ENCODE measurements around the gene GPC5. TPM values are rescaled to one million over a fixed set of nuclear protein-coding genes. Genes with fewer than 3 reads are reported as not detected.

The GPC5 gene
- total RNA-seq, 3 donors from 2014 or later: 0.13 to 0.16 TPM; not detected in 1

DNA sequence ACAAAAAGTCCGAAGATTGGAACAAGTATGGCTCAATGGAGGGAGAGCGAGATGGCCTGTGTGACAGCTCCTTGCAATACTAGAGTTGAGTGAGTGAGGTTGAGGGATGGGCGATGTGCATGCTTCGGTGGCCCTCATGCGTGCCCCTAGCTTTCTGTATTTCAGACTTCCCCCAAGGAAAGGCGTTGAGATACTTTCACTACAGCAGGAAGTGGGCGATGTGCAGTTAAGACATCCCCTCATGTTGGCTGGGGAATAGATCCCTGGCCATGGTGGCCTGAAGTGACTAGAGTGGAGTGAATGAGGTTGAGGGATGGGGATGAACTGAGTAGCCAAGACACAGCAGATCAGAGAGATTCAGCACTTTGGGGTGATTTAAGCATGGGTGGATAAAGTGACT lies 1194.3 kb downstream of the GPC5 start:
- ATAC-seq (no peak), DNase-seq (no peak)
- Mint-ChIP-seq H3K4me1 (ENCODE audit: low read depth) (no peaks in the 10 kb centered on the region), H3K4me3 (no peak overlapping the region), H3K36me3 (ENCODE audit: insufficient read depth) (no peaks in the 10 kb centered on the region), H3K27me3 (ENCODE audit: low read depth) (no peaks in the 10 kb centered on the region), H3K9me3 (peaks cover 15% of the 10 kb centered on the region)

DNA sequence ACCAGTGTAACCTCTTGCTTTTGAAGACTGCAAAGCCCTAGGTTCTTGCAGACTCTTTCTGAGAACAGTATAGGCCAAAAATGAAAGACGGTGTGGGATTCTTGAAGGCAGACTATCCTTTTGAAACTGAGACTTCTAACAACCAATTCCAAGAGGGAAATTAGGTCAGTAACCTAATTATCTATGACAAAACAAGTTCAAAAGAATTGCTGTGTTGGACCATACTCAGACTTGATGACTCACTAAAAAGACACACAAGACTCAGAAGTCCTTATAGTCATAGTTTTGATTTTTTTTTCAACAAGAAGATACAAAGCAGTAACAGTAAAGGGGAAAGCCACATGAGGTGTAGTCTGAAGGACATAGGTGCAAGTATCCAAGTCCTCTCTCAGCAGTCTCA lies 1204.1 kb downstream of the GPC5 start:
- no peaks in the 10 kb centered on the region for H3K36me3 Mint-ChIP-seq (ENCODE audit: insufficient read depth)
- ATAC-seq (no peak), DNase-seq (no peak)
- H3K9me3 Mint-ChIP-seq: no peaks in the 10 kb centered on the region
- no peak overlapping the region for H3K4me3 Mint-ChIP-seq
- no peaks in the 10 kb centered on the region for H3K4me1 Mint-ChIP-seq (ENCODE audit: low read depth)
- no peaks in the 10 kb centered on the region for H3K27me3 Mint-ChIP-seq (ENCODE audit: low read depth)

DNA sequence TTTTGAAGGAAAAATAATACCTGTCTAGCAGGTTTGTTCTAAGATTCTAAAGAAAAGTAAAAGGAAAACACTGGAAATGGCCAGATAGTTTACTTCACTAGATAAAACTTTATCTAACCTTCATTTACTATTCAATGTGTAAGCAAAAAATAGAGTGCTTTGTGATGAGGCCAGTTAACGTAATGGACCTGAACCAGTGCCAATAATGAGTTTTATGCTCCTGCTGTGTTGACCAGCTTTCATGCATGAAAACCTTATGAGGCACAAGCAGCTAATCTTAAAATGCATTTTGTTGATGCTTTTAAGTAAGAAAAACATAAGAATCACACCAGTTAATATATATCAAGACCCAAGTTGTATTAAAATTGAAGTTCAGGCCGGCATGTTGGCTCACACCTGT lies 1211.0 kb downstream of the GPC5 start:
- Mint-ChIP-seq H3K36me3 (ENCODE audit: insufficient read depth) (no peaks in the 10 kb centered on the region), H3K27me3 (ENCODE audit: low read depth) (no peaks in the 10 kb centered on the region), H3K4me1 (ENCODE audit: low read depth) (no peaks in the 10 kb centered on the region), H3K9me3 (no peaks in the 10 kb centered on the region), H3K4me3 (no peak overlapping the region)
- DNase-seq (no peak), ATAC-seq (no peak)

DNA sequence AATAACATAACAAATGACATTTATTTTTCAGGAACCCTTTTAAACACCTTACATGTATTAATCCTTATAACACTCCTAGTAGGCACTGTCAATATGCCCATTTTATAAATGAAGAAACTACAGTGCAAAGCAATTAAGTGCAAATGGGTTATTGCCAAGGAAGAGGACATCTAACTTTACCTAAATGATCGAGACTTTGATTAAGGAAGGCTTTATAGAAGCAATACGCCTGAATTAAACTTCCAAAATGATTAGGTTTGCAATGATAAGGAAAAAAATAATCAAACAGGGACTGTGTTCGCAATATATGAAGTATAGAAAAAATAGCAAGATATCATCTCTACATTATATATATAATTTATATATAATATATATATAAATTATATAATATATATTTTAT lies 1214.5 kb downstream of the GPC5 start:
- no peak for ATAC-seq
- Mint-ChIP-seq H3K4me3 (no peak overlapping the region), H3K4me1 (ENCODE audit: low read depth) (no peaks in the 10 kb centered on the region), H3K9me3 (no peaks in the 10 kb centered on the region), H3K36me3 (ENCODE audit: insufficient read depth) (no peaks in the 10 kb centered on the region), H3K27me3 (ENCODE audit: low read depth) (no peaks in the 10 kb centered on the region)
- no peak for DNase-seq

DNA sequence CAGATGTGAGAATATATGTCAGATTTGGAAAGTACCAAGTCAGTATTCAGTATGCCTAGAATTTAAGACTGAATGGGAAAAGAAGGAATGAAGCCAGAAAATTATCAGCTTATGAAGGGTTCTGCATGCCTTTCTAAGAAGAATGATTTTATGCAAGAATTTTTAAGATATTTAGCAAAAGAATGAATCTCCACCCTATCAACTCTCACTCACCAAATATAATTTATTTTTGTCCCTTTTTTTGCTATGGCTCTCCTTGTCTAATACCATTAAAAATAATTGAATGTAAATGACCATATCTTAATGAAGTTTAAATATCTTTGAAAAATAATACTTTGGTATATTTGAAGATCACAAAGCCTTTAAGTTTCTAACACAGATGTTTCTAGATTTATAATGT lies 1215.5 kb downstream of the GPC5 start:
- ATAC-seq: no peak
- Mint-ChIP-seq H3K36me3 (ENCODE audit: insufficient read depth) (no peaks in the 10 kb centered on the region), H3K4me3 (no peak overlapping the region), H3K27me3 (ENCODE audit: low read depth) (no peaks in the 10 kb centered on the region), H3K4me1 (ENCODE audit: low read depth) (no peaks in the 10 kb centered on the region), H3K9me3 (no peaks in the 10 kb centered on the region)
- DNase-seq: no peak

DNA sequence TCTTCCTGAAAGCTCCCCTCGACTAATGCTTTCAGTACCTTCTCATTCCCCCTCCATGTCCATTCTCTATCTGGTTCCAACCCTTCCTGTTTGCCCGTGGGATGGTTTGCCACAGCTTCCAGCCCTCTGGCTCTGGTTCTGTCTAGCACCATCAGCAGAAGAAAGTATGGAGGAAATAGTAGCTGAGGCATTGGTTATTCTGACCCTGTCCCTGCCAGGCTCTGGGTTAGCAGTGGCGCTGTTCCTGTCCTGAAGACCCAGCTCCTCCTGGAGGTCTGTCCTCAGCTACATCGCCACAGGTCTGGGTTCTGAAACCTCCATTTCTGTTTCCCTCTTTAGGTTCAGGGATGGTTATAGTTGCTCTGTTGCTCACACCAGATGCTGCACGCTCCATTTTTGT lies 1223.6 kb downstream of the GPC5 start:
- Mint-ChIP-seq H3K4me3 (no peak overlapping the region), H3K9me3 (peaks cover 10% of the 10 kb centered on the region), H3K27me3 (ENCODE audit: low read depth) (no peaks in the 10 kb centered on the region), H3K36me3 (ENCODE audit: insufficient read depth) (no peaks in the 10 kb centered on the region), H3K4me1 (ENCODE audit: low read depth) (no peaks in the 10 kb centered on the region)
- DNase-seq (no peak), ATAC-seq (no peak)

DNA sequence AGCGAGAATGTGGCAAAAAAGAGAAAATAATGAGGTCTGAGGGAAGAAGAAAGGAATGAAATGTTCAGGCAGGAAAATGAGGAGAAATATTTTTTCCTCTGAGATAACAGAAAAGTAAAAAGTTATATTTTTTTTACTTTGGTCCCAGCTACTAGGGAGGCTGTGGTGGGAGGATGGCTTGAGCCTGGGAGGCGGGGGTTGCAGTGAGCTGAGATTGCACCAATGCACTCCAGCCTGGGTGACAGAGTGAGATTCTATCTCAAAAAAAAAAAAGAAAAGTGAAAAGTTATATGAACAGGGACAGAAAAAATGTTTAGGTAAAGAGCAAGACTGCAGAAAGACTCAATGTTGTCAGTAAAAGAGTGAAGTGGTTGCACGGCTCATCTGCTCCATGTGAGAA lies 1224.5 kb downstream of the GPC5 start:
- Mint-ChIP-seq H3K27me3 (ENCODE audit: low read depth) (no peaks in the 10 kb centered on the region), H3K4me3 (no peak overlapping the region), H3K36me3 (ENCODE audit: insufficient read depth) (no peaks in the 10 kb centered on the region), H3K4me1 (ENCODE audit: low read depth) (no peaks in the 10 kb centered on the region), H3K9me3 (peaks cover 10% of the 10 kb centered on the region)
- ATAC-seq (no peak), DNase-seq (no peak)

DNA sequence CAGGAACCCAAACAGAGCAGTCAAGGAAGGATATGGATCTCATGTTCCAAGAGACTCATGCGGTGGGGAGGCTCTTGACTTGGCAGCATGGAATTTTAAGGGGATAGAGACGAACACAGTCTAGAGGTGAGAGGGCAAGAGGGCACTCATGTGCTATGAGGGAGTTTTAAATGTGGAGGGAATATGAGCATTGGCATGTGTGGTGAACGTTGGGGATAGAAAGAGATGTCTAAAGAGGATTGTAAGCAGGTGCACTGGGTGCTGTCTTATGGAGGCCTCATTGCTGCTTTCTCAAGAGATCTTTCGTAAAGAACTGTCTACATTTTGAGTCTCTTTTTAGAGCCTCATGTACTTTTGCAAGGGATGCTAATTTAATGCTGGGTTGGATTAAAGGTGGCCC lies 1227.9 kb downstream of the GPC5 start:
- Mint-ChIP-seq H3K27me3 (ENCODE audit: low read depth) (no peaks in the 10 kb centered on the region), H3K4me3 (no peak overlapping the region), H3K9me3 (peaks cover 10% of the 10 kb centered on the region), H3K36me3 (ENCODE audit: insufficient read depth) (no peaks in the 10 kb centered on the region), H3K4me1 (ENCODE audit: low read depth) (no peaks in the 10 kb centered on the region)
- ATAC-seq: no peak
- no peak for DNase-seq

DNA sequence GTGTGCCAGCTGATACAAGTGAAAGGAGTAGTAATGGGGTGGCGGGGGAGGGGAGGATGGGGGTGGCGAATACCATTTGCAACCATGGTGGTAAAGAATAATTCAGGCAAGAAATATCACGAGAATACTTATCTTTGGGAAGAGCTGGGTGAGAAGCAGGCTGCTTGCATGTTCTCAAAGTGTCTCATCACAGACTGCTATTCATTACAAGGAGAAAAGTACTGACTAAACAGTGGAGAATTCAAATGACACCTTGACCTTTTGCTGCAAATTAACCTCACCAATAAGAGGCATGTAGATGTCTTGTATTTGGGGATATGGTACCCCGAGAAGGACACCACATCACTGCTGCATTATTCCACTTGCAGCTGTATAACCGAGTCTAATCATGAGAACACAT lies 1242.5 kb downstream of the GPC5 start:
- ATAC-seq: no peak
- Mint-ChIP-seq H3K4me3 (no peak overlapping the region), H3K36me3 (ENCODE audit: insufficient read depth) (no peaks in the 10 kb centered on the region), H3K27me3 (ENCODE audit: low read depth) (no peaks in the 10 kb centered on the region), H3K9me3 (no peaks in the 10 kb centered on the region), H3K4me1 (ENCODE audit: low read depth) (no peaks in the 10 kb centered on the region)
- DNase-seq: no peak

DNA sequence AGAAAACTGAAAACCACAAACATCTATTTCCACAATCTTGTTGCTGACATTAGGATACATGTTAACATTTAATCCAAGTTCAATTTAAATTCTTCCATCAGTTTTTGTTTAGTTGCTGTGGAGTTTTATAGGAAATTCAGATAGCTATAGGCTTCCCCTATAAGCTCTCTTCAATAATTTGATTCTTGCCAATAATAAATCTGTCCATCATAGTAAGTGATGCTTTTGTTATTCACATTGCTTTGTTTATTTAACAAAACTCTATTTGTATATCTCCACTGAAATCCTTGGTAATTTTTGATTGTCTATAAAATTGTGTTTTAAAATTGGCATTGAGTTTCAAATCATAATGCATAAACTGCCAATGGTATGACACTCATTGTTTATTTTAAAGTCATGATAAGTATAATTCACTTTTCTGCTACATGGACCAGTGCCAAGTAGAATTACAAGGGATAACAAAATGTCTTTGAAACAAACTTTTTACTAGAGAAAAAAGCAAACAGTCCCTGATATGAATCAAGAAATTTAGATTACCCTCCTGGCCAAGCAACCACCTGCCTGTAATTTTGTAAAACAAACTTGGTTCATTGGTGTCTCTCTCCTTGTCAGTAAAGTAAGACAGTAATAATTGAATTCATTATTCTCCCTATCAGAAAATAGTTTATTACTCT lies 1250.9 kb downstream of the GPC5 start:
- no peaks in the 10 kb centered on the region for H3K27me3 Mint-ChIP-seq (ENCODE audit: low read depth)
- H3K36me3 Mint-ChIP-seq (ENCODE audit: insufficient read depth): no peaks in the 10 kb centered on the region
- peaks cover 4% of the 10 kb centered on the region for H3K9me3 Mint-ChIP-seq
- H3K4me3 Mint-ChIP-seq: no peak overlapping the region
- ATAC-seq: no peak
- H3K4me1 Mint-ChIP-seq (ENCODE audit: low read depth): no peaks in the 10 kb centered on the region
- DNase-seq: no peak

DNA sequence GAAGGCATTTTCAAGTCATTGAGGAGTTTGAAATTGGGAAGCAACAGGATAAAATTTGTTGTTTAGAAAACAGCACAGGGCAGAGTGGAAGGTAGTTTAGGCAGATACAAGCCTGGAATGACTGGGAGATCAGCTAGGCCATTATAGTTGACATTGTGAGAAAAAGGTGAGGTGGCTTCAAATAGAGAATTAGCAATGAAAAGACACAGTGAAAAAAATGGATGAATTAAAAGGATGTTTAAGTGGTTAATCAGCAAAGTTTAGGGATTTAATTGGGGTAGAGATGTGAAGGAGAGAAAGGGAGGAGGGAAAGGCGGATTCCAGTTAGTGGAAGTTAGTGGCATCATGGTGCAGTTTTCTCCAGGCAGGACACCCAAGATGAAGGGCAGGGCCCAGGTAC lies 1257.7 kb downstream of the GPC5 start:
- Mint-ChIP-seq H3K4me1 (ENCODE audit: low read depth) (no peaks in the 10 kb centered on the region), H3K9me3 (peaks cover 17% of the 10 kb centered on the region), H3K4me3 (no peak overlapping the region), H3K27me3 (ENCODE audit: low read depth) (no peaks in the 10 kb centered on the region), H3K36me3 (ENCODE audit: insufficient read depth) (no peaks in the 10 kb centered on the region)
- no peak for DNase-seq
- no peak for ATAC-seq

DNA sequence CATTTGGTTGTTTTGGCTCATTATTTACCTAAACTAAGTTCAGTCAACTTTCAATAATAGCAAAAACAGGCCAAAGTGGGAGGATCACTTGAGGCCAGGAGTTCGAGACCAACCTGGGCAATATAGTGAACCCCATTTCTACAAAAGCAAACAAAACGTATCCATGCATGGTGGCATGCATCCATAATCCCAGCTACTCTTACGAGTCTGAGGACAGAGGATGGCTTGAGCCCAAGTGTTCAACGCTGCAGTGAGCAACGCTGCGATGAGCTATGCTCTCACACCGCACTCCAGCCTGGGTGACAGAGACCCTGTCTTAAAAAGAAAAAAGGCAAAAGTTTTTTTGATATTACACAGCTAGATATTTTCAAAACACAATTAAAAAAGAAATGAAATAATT lies 1258.2 kb downstream of the GPC5 start:
- no peak overlapping the region for H3K4me3 Mint-ChIP-seq
- H3K36me3 Mint-ChIP-seq (ENCODE audit: insufficient read depth): no peaks in the 10 kb centered on the region
- no peaks in the 10 kb centered on the region for H3K27me3 Mint-ChIP-seq (ENCODE audit: low read depth)
- H3K4me1 Mint-ChIP-seq (ENCODE audit: low read depth): no peaks in the 10 kb centered on the region
- DNase-seq: no peak
- peaks cover 17% of the 10 kb centered on the region for H3K9me3 Mint-ChIP-seq
- no peak for ATAC-seq

DNA sequence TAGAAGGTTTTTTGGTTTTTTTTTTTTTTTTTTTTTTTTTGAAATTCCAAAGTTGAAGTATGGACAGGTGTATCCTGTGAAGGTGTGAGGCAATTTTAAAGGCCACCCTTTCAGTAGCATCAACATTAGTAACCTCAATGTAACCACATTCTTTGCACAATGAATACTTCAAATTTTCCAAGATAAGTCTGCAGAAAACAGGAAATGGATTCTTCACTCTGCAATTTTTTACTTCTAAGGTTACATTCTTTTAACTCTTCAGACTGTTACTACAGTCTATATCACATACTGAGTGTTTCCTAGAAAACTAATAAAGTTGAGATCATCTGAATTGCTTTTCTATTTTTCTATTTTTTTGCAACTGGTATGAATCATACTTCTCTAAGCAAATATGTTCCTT lies 1259.1 kb downstream of the GPC5 start:
- no peaks in the 10 kb centered on the region for H3K4me1 Mint-ChIP-seq (ENCODE audit: low read depth)
- H3K36me3 Mint-ChIP-seq (ENCODE audit: insufficient read depth): no peaks in the 10 kb centered on the region
- H3K9me3 Mint-ChIP-seq: peaks cover 22% of the 10 kb centered on the region
- H3K4me3 Mint-ChIP-seq: no peak overlapping the region
- H3K27me3 Mint-ChIP-seq (ENCODE audit: low read depth): no peaks in the 10 kb centered on the region
- ATAC-seq (no peak), DNase-seq (no peak)

DNA sequence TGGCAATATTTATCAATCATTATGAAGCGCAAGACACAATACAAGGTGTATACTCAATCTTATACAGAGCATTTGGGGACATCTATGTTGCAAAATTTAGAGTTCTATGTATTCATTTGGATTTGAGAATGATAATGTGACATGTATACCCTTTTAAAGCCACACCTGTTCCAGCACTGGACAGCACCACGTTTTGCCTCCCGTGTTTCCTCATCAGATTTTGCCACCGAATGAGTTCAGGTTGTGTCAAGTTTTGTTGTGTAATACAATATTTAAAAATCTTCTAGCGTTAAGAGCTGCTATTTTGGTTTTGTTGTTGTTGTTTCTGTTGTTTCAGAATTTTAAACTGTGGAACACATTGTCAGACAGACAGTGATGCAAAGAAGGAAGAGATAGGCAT lies 1259.9 kb downstream of the GPC5 start:
- no peaks in the 10 kb centered on the region for H3K27me3 Mint-ChIP-seq (ENCODE audit: low read depth)
- ATAC-seq (no peak), DNase-seq (no peak)
- no peak overlapping the region for H3K4me3 Mint-ChIP-seq
- peaks cover 18% of the 10 kb centered on the region for H3K9me3 Mint-ChIP-seq
- no peaks in the 10 kb centered on the region for H3K4me1 Mint-ChIP-seq (ENCODE audit: low read depth)
- H3K36me3 Mint-ChIP-seq (ENCODE audit: insufficient read depth): no peaks in the 10 kb centered on the region

DNA sequence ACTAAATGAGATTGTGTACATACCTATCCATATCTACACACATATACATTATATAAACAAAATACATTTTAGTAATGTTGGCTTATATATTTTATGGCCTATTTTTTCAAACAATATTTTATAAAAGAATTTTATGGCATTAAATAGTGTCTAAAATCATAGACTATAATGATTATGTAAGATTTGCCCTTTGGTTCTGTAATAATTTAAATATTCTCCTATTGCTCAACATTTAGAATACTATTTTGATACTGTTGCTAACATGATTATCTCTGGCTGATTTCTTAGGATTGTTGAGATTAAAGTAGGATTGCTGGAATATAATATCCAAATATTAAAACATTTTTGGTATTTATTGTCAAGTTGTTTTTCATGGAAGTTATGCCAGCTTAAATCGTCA lies 1263.0 kb downstream of the GPC5 start:
- Mint-ChIP-seq H3K9me3 (peaks cover 13% of the 10 kb centered on the region), H3K4me3 (no peak overlapping the region), H3K36me3 (ENCODE audit: insufficient read depth) (no peaks in the 10 kb centered on the region), H3K4me1 (ENCODE audit: low read depth) (no peaks in the 10 kb centered on the region), H3K27me3 (ENCODE audit: low read depth) (no peaks in the 10 kb centered on the region)
- ATAC-seq (no peak), DNase-seq (no peak)

DNA sequence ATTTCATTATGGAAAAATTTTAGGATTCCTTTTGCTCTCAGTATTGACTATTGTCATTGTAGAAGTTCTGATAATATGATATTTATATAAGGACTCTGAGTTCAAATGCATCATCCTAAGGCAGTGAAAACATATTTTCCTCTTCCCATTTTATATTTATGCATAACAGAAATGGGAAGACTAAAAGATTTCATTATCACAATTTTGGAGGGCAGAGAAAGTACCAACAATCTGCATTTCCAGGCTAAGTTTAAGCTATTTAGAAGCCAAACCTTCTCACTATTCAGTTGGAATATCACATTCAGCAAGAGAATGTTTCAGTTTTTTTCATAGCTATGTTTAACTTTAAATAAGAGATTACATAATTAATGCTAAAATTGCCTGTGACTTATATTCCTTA lies 1269.7 kb downstream of the GPC5 start:
- no peak overlapping the region for H3K4me3 Mint-ChIP-seq
- H3K27me3 Mint-ChIP-seq (ENCODE audit: low read depth): no peaks in the 10 kb centered on the region
- peaks cover 11% of the 10 kb centered on the region for H3K9me3 Mint-ChIP-seq
- no peak for DNase-seq
- no peaks in the 10 kb centered on the region for H3K4me1 Mint-ChIP-seq (ENCODE audit: low read depth)
- H3K36me3 Mint-ChIP-seq (ENCODE audit: insufficient read depth): no peaks in the 10 kb centered on the region
- no peak for ATAC-seq

Data from activated T-cell treated with anti-CD3 and anti-CD28 coated beads, Interleukin-2, amount 50 U/mL, for 4 hours (primary cell).